Measurements from ENCODE around the gene HOXA6. TPM values are rescaled to one million over a fixed set of nuclear protein-coding genes. Genes with fewer than 3 reads are reported as not detected.

The HOXA6 gene
- total and polyA plus RNA-seq, 10 of the 15 experiments (the other 5 are each of a cell fraction or from before 2014, with no cell fraction given), result 0.08 TPM; not detected in 9

GRCh38 chr7:27183682-27184336 is 36.2 kb upstream of the HOXA6 start:
- in situ Hi-C loops (cut with MboI), result no loop called here
- 33% methylated on average over 30 of the region's 30 CpGs for WGBS (ENCODE audit: insufficient coverage, insufficient replicate concordance, low lambda C conversion rate, missing lambda C conversion rate)
- DNase-seq (ENCODE audit: low read depth, low spot score) (no peak), FAIRE-seq (no peak), ATAC-seq (no peak)
- no TSS peak for BruUV-seq (replicated peaks)
- RAD21 ChIA-PET (ENCODE audit: unreplicated experiment), result interaction anchor here (0.7 to 1.4 kb wide), 2 partner anchors 12 to 1820 kb away, joined by 3 to 4 read pairs; no protein-coding TSS in a partner anchor
- Histone ChIP-seq H3K36me3 (ENCODE audit: control insufficient read depth in 2 of 2, insufficient read depth in 2 of 2, low read length in 1 of 2) (no peaks in the 10 kb centered on the region), H3K4me1 (ENCODE audit: control insufficient read depth, insufficient read depth, low read length) (no peaks in the 10 kb centered on the region), H3K9ac (ENCODE audit: control insufficient read depth, insufficient read depth, low read length) (no peak overlapping the region), H2AFZ (ENCODE audit: control insufficient read depth, low read depth, low read length) (no peak overlapping the region; the same call in 1 of the 2 replicates), H4K20me1 (ENCODE audit: control insufficient read depth, insufficient read depth) (no peaks in the 10 kb centered on the region), H3K9me3 (replicated peaks; ENCODE audit: control insufficient read depth, insufficient read depth, low read length) (no peaks in the 10 kb centered on the region; the same call in 2 of the 3 replicates), H3K27ac (ENCODE audit: control insufficient read depth, insufficient read depth) (no peak overlapping the region), H3K79me2 (ENCODE audit: control insufficient read depth, insufficient read depth, low read length) (no peaks in the 10 kb centered on the region), H3K4me3 (no peak overlapping the region), H3K4me2 (ENCODE audit: control insufficient read depth, insufficient read depth) (peak overlapping the region; percentile 22; the same call in 1 of the 2 replicates), H3K27me3 (replicated peaks in 1 of 2; ENCODE audit: control insufficient read depth in 2 of 2, insufficient read depth in 2 of 2, low read length in 1 of 2) (peaks cover 33 to 45% of the 10 kb centered on the region in 2 experiments)
- SMC1A ChIA-PET (ENCODE audit: uncharacterized antibody, unreplicated experiment), result no interaction called here
- CTCF ChIA-PET, result no interaction called here
- intact Hi-C loops (cut with micrococcal nuclease; ENCODE audit: unreplicated experiment), result no loop called here
- TF ChIP-seq IKZF1 (conservative IDR thresholded peaks at IDR 0.05) (no peak), PBX3 (IDR thresholded peaks at IDR 0.05; ENCODE audit: insufficient replicate concordance, low read depth, low read length) (no peak), HCFC1 (IDR thresholded peaks at IDR 0.05; ENCODE audit: low read length) (no peak), ZZZ3 (IDR thresholded peaks at IDR 0.05; ENCODE audit: control insufficient read depth, insufficient read length, low read depth) (no peak), JUNB (IDR thresholded peaks at IDR 0.05) (no peak), NR2C1 (IDR thresholded peaks at IDR 0.05) (no peak), EGR1 (IDR thresholded peaks at IDR 0.05; ENCODE audit: borderline replicate concordance in 1 of 2, low read depth in 2 of 2, low read length in 2 of 2) (no peak), ZNF687 (IDR thresholded peaks at IDR 0.05) (no peak)
- POLR2A ChIA-PET, result no interaction called here

All from GM12878 (cell line).